HG02610 (cell line): Measurements from ENCODE around the gene MT1HL1.

Experiments used
- ATAC-seq: cut with Tn5 transposase; IDR thresholded peaks from one replicate; pipeline ENCODE4 v1.9.1; 2021; ENCODE audit warnings: mild to moderate bottlenecking, moderate library complexity; ENCODE audit not compliant: unreplicated experiment

Gene MT1HL1

DNA sequence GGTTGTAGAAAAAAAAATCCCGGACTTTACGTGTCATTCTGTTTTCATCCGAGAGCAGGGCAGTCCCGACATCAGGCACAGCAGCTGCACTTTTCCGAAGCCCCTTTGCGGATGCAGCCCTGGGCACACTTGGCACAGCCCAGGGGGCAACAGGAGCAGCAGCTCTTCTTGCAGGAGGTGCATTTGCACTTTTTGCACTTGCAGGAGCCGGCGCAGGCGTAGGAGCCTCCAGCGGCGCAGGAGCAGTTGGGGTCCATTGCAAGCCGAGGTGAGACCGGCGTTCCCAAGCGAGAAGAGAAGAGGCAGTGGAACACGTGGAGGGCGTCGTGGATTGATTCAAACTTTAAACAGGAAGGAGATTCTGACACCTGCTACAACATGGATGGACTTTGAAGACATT, at the start of gene MT1HL1:
Gene MT1HL1 (minus strand): TSS at position 326 of the 400 bp plus-strand sequence. CDS start 69 bp downstream, at position 257.
- no peak for ATAC-seq

GRCh38 chr1:237050915-237051314, 46.7 kb upstream of the MT1HL1 start:
- ATAC-seq = no peak

DNA sequence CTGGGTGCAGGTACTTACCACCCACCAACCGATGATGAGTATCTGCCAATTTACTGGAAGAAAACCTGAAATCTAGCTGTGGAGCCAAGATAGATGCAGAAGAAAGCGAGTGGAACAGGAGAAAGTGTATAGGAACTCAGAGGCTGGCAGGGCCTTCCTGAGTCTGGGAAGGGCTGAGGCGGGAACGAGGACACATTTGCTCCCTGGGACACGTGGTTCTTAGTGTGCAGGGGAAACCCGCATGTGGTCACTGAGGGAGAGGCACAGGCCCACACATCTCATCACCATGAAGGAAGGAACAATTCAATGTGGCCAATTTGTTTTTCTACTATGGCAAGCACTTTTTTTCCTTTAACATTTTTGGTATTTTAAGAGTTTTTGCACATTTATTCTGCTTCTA, 45.9 kb upstream of the MT1HL1 start:
- ATAC-seq = no peak

GRCh38 chr1:237048803-237049202, 44.6 kb upstream of the MT1HL1 start:
- ATAC-seq = no peak

DNA sequence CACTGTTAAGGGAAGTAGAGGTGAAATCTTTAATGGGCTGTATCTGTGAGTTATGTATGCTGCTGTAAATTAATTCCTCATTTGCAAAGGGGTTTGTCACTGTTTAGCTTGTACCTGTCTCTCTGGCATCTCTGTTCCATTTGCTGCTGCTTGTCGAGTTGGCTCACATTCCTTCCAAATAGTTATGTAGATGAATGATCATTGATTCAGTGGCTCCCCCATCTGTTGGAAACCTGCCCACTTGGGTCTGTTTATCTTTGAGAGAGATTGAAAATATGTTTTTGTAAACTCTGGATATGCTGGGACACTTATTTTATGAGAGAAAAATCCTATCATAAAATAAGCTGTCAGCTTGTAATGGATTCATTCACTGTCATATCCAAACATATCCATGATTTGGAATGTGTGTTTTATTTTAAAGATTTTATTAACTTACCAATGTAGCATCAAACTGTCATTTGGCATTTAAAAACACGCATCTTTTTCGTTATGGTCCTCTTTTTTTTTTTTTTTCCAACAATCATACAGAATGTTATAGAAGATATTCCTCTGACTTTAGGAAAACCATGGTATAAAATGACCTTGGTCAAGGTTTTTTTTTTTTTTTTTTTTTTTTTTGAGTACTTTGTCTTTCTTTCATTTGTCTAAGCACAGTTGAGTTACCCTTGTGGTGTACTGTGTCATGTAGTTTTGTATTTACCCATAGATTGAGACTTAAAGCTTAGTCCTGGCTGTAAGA, 41.2 kb upstream of the MT1HL1 start:
- ATAC-seq = no peak

GRCh38 chr1:237043846-237044636, 39.8 kb upstream of the MT1HL1 start:
- ATAC-seq = no peak

GRCh38 chr1:237042892-237043576, 38.8 kb upstream of the MT1HL1 start:
- no peak for ATAC-seq

- no peak for ATAC-seq
Observed at GRCh38 chr1:237042526-237042891, 38.3 kb upstream of the MT1HL1 start.

DNA sequence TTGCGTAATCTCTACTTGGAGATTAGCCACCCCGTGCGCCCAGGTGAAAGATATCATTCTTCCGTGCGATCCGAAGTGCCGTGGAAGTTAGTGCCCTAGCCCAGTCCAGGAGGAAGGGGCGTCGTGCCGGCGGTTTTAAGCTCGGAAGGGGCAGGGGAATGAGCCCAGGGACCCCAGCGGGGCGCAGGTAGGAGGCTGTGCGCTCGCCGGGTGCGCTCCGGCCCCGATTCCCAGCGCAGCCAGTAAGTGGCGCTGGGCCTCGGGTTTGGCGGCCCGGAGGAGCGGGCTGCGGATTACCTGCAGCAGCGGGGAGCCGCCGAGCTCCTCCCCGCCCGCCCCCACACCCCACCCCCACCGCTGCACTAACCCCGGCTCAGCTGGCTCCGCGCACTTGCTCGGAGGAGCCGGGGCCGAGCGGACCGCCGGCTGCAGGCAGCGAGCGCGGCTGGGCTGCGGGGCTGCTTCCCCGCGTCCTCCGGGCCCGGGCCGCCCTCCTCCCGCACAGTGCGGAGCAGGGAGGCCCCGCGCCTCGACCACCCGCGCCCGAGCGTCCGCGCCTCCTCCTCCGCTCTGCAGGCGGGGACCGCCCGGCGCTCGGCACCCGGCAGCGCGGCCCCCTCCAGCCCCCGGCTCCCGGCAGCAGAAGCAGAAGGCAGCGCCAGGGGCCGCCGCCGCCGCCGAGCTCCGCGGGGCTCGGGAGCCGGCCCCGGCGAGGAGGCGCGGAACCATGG, 37.7 kb upstream of the MT1HL1 start, which contains the start of gene RYR2:
Gene RYR2 (plus strand): TSS at position 390 of the 731 bp plus-strand sequence. CDS start 338 bp downstream, at position 728.
- no peak for ATAC-seq

DNA sequence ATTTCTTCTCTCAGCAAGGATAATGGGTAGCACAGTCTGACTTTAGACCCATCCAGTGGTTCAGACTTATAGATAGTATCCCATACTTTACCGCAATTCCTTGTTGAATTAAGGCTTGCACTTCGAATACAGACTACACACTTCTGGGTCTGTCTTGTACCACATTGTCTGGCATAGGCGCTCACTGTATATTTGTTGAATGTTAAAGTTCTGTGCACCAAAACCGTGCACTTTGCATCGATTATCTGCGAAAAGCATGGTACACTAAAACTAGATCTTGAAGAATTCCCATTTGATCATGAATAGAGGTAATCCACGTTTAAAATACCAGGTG, 37.2 kb upstream of the MT1HL1 start:
- no peak for ATAC-seq

DNA sequence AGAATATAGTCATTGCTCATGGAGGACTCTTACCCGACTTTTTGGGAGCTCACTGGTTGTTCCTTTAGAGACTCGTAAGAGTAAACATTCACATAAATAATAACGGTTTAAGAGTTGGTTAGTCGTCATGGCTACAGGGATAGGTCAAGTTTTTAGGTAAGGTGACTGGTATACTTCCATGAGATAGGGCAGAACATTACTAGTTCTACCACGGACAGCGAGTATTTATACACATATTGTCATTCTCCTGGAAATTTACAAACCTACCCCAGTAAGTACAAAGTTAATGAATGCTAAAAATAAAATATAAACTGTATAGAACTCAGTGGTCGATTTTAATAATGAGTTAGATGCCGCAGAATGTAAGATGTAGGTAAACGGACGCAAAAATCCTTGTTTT, 36.6 kb upstream of the MT1HL1 start:
- no peak for ATAC-seq

DNA sequence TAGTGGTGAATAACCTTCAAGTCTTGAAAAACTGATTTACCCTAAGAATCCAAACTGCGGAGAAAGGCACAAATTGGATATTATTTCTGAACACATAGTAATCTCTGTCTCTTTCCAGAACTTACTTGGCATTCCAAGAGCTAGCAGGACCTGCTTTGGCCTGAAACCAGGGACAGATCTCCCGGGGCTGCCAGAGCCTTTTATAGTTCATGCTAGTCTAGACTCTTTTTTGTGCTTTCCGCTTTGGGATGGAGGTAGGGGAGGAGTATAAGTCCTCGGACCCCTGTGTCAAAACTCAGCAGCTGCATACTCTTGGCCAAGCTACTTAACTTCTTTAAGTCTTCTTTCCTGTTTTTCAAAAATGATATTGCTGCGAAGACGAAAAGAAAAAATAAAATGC, 34.0 kb upstream of the MT1HL1 start:
- ATAC-seq = no peak

DNA sequence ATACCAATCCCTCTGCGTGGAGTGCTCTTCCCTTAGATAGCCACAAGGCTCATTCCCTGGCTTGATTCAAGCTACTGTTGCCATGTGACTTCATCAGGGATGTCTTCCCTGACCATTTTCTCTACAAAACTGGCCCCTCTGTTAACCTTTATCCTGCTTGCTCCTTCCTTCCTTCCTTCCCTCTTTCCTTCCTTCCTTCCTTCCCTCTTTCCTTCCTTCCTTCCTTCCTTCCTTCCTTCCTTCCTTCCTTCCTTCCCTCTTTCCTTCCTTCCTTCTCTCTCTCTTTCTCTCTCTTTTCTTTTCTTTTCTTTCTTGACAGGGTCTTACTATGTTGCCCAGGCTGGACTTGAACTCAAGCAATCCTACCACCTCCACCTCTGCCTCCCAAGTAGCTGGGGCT, 31.5 kb upstream of the MT1HL1 start:
- no peak for ATAC-seq

DNA sequence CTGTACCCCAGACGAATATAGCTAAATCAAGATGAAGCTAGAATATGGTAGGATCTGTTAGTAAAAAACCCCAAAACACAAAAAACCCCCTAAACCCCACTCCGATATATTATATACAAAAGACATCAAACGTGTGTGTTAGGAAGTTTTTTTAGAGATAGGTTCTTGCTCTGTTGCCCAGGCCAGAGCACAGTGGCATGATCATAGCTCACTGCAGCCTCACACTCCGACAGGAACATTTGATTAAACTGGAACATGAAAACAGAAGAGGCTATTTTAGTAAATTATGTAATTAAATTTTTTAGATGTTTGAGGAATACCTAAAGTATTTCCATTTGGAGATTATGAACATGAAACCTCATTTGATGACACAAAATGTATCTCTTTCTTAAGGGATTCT, 29.6 kb upstream of the MT1HL1 start:
- no peak for ATAC-seq

GRCh38 chr1:237033061-237033460, 28.8 kb upstream of the MT1HL1 start:
- no peak for ATAC-seq

DNA sequence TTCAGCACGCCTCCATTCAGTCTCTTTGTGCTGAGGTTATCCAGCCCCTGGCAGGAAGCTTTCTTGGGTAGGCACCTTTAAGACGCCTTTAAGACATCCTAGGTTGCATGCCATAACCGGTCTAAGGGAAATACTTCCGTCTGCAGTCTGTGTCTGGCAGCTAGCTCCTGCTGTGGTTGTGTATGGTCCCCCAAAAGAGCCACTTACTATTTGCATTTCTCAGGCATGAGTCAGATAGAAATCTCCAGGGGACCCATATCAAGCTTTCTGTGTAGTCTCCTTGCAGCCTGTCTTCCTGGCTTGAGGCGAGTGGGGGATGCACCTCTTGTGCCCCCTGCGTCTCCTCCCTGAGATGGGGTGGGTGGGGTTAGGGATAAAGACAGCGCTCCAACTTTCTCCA, 27.8 kb upstream of the MT1HL1 start:
- ATAC-seq = peak; percentile 87

DNA sequence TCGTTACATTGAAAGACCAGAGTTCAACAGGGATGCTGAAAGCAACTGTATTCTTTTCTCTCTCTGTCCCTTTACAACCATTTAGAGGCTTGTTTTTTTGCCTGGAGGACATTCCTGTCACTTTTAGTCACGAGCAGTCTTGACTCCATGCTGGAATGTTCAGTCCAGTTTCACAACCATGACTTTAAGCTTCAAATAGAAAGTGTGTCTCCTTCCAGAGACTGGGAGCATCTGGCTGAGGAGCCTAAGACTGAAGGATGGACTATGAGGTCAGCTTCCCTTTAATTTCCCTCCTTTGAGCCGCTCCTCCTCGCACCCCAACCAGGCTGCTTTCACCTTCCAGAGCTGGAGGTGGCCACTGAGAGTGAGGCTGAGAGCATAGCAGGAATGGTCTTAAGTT, 27.2 kb upstream of the MT1HL1 start:
- ATAC-seq = no peak

DNA sequence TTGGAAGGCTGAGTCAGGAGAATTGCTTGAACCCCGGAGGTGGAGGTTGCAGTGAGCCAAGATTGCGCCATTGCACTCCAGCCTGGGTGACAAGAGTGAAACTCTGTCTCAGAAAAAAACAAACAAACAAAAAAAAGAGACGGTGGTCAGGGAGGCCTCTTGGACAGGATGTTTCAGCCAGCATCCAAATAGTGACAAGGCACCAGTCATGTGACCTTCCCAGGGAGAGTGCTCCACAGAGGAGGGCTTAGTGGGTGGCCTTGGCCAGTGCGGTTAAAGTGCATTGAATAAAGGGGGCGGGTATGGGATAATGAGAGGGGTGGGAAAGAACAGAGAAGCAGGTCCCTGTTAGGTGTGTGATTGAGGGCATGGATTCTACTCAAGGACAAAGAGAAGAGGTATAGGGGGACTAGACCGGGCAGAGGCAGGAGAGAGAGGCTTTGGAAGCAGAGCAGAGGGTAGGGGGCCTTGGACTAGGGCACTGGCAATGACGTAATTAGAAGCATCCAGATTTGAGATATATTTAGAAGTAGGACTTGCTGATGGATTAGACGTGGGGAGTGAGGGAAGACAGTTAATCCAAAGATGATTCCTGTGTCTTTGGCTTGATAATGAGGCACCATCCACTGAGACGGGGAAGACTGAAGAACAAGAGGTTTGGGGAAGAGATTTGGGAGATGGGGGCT, 25.8 kb upstream of the MT1HL1 start:
- no peak for ATAC-seq

- no peak for ATAC-seq
Observed at GRCh38 chr1:237029240-237029639, 25.0 kb upstream of the MT1HL1 start.

DNA sequence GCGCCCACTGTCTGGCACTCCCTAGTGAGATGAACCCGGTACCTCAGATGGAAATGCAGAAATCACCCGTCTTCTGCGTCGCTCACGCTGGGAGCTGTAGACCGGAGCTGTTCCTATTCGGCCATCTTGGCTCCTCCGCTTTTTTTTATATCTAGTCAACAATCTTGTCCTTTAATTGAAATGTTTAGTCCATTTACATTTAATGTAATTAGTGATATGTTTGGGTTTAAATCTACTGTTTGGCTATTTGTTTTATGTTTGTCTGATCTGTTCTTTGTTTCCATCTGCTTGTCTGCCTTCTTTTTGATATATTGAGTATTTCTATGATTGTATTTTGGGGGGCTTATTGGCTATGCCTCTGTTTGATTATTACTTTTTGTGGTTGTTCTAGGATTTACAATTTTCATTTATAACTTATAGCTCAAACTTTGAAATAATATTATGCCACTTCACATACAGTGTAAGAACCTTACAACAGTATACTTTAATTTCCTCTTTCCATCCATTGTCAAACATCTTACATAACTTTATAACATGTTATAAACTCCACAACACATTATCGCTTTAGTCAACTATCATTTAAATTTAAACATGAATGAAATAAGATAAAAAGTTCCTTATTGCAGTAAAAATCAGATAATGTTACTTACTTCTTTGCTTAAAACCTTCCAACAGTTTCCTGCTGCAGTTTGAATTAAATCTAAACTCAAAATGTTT, 21.3 kb upstream of the MT1HL1 start:
- no peak for ATAC-seq
